ENCODE measurements around the gene CDH19.

GRCh38 chr18:66601649-66602048, 2.2 kb downstream of the CDH19 start:
- TF ChIP-seq, protein P1, sequence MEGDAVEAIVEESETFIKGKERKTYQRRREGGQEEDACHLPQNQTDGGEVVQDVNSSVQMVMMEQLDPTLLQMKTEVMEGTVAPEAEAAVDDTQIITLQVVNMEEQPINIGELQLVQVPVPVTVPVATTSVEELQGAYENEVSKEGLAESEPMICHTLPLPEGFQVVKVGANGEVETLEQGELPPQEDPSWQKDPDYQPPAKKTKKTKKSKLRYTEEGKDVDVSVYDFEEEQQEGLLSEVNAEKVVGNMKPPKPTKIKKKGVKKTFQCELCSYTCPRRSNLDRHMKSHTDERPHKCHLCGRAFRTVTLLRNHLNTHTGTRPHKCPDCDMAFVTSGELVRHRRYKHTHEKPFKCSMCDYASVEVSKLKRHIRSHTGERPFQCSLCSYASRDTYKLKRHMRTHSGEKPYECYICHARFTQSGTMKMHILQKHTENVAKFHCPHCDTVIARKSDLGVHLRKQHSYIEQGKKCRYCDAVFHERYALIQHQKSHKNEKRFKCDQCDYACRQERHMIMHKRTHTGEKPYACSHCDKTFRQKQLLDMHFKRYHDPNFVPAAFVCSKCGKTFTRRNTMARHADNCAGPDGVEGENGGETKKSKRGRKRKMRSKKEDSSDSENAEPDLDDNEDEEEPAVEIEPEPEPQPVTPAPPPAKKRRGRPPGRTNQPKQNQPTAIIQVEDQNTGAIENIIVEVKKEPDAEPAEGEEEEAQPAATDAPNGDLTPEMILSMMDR (IDR thresholded peaks at IDR 0.05), result no peak
- no peak for TF ChIP-seq POLR2A (IDR thresholded peaks at IDR 0.05)
